SK-N-MC (cell line): ENCODE data around the gene MROH8.

Source experiments
- EZH2 ChIP-seq: fragments of 200-600 bp; sonication (generic); IDR thresholded peaks from one replicate; pipeline ENCODE4 v1.6.1; 2017; ENCODE audit warnings: antibody characterized with exemption
- POLR2AphosphoS5 ChIP-seq: IDR thresholded peaks from 2 replicates; pipeline ENCODE4 v1.6.1; 2012; ENCODE audit warnings: mild to moderate bottlenecking, low read depth, low read length, borderline replicate concordance

DNA sequence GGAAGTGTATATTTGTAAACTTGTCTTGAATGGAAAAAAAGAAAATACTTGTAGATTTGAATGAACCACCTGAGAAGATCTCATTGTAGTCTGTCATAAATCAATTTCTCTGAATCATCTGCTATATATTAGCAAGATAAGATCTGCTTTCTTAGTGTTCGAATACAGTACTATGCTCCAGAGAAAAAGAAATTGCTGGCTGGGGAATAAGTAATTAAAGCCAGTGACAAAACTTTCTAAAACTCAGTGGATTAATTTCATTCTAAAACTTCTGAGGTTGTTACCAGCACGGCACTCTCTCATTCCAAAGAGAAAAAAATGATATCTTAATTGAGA, 22.4 kb upstream of the MROH8 start:
- TF ChIP-seq EZH2 (no peak), POLR2AphosphoS5 (no peak)
